ENCODE data around the gene RBM18. TPM values are rescaled to one million over a fixed set of nuclear protein-coding genes. Genes with fewer than 3 reads are reported as not detected.

The RBM18 gene
- polyA plus RNA-seq, 1 donor from 2014 or later = 48.8 TPM

DNA sequence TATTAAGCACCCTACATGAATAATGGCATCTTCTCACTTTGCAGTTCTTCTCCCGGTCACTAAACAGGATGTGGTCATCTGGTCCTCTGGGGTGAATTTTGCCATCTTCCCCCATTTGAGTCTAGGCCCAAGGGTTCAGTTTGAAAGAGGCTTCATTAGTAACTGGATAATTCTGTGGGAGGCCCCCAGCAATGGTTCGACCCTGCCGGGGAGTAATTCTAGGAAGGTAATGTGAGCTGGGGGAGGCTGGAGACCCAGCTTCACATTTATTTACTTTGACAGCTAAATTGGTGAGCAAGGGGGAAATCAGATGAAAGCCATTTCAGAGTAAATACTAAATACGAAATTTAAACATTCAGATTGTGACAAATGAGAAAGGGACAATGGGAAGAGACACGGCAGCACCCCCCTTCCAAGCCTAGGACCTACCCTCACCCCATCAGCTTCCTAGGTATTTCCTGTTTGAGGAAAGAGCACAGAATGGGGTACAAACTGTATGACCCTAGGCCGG, 31.8 kb downstream of the RBM18 start:
- H3K4me3 ChIP-seq (ENCODE audit: low read length) = no peak overlapping the region
- H3K9me2 ChIP-seq (ENCODE audit: insufficient read depth, low read length) = no peaks in the 10 kb centered on the region
- H3K27me3 ChIP-seq (ENCODE audit: insufficient read depth, low read depth, low read length) = peaks cover 64% of the 10 kb centered on the region
- no peak overlapping the region for H3K27ac ChIP-seq (ENCODE audit: low read length)
- H3K9me3 ChIP-seq (ENCODE audit: low read length) = no peaks in the 10 kb centered on the region
- H3K4me2 ChIP-seq (ENCODE audit: low read length) = no peak overlapping the region
- no peak overlapping the region for H3K9ac ChIP-seq (ENCODE audit: low read length)
- no peaks in the 10 kb centered on the region for H3F3A ChIP-seq (ENCODE audit: insufficient read depth, low read length, poor library complexity, severe bottlenecking)
- H3K79me2 ChIP-seq (replicated peaks; ENCODE audit: insufficient read depth, low read length) = no peaks in the 10 kb centered on the region
- no peaks in the 10 kb centered on the region for H3K36me3 ChIP-seq (ENCODE audit: insufficient read depth, low read length)
- H4K20me1 ChIP-seq (ENCODE audit: insufficient read depth) = no peaks in the 10 kb centered on the region
- no peak for TF ChIP-seq RAD21 (conservative IDR thresholded peaks at IDR 0.05)
- TF ChIP-seq, protein P1, sequence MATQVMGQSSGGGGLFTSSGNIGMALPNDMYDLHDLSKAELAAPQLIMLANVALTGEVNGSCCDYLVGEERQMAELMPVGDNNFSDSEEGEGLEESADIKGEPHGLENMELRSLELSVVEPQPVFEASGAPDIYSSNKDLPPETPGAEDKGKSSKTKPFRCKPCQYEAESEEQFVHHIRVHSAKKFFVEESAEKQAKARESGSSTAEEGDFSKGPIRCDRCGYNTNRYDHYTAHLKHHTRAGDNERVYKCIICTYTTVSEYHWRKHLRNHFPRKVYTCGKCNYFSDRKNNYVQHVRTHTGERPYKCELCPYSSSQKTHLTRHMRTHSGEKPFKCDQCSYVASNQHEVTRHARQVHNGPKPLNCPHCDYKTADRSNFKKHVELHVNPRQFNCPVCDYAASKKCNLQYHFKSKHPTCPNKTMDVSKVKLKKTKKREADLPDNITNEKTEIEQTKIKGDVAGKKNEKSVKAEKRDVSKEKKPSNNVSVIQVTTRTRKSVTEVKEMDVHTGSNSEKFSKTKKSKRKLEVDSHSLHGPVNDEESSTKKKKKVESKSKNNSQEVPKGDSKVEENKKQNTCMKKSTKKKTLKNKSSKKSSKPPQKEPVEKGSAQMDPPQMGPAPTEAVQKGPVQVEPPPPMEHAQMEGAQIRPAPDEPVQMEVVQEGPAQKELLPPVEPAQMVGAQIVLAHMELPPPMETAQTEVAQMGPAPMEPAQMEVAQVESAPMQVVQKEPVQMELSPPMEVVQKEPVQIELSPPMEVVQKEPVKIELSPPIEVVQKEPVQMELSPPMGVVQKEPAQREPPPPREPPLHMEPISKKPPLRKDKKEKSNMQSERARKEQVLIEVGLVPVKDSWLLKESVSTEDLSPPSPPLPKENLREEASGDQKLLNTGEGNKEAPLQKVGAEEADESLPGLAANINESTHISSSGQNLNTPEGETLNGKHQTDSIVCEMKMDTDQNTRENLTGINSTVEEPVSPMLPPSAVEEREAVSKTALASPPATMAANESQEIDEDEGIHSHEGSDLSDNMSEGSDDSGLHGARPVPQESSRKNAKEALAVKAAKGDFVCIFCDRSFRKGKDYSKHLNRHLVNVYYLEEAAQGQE (IDR thresholded peaks at IDR 0.05; ENCODE audit: borderline replicate concordance) = no peak
- TF ChIP-seq, protein P2, sequence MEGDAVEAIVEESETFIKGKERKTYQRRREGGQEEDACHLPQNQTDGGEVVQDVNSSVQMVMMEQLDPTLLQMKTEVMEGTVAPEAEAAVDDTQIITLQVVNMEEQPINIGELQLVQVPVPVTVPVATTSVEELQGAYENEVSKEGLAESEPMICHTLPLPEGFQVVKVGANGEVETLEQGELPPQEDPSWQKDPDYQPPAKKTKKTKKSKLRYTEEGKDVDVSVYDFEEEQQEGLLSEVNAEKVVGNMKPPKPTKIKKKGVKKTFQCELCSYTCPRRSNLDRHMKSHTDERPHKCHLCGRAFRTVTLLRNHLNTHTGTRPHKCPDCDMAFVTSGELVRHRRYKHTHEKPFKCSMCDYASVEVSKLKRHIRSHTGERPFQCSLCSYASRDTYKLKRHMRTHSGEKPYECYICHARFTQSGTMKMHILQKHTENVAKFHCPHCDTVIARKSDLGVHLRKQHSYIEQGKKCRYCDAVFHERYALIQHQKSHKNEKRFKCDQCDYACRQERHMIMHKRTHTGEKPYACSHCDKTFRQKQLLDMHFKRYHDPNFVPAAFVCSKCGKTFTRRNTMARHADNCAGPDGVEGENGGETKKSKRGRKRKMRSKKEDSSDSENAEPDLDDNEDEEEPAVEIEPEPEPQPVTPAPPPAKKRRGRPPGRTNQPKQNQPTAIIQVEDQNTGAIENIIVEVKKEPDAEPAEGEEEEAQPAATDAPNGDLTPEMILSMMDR (IDR thresholded peaks at IDR 0.05; ENCODE audit: poor library complexity, severe bottlenecking) = no peak
- TF ChIP-seq SMC3 (conservative IDR thresholded peaks at IDR 0.05; ENCODE audit: poor library complexity) = no peak
- no peak for TF ChIP-seq POLR2AphosphoS5 (IDR thresholded peaks at IDR 0.05)
- TF ChIP-seq EP300 (conservative IDR thresholded peaks at IDR 0.05; ENCODE audit: poor library complexity, severe bottlenecking) = no peak
- TF ChIP-seq TAF1 (IDR thresholded peaks at IDR 0.05; ENCODE audit: low read depth) = no peak
- TF ChIP-seq MXI1 (conservative IDR thresholded peaks at IDR 0.05; ENCODE audit: poor library complexity, severe bottlenecking) = no peak
- no peak for TF ChIP-seq EZH2 (IDR thresholded peaks at IDR 0.05; ENCODE audit: borderline replicate concordance, insufficient read depth, low read length, poor library complexity, severe bottlenecking)
- no peak overlapping the region for H2AFZ ChIP-seq (ENCODE audit: low read depth, low read length)

DNA sequence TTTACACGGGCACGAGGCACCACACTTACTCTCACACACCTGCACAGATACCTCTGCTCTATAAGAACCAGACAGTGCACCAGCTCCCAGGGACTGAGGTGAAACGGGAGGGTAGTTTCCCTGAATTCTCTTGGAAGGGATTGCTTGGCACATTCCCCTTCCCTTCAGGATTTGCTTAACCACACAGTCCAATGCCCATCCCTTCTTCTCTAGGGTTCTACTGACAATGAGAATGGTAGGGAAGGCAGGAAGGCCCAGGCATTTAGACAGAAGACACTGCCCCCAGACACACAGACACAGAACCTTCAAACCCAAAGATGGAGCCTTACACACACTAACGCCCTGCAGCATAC, 35.2 kb downstream of the RBM18 start:
- Histone ChIP-seq H3F3A (ENCODE audit: insufficient read depth, low read length, poor library complexity, severe bottlenecking) (no peaks in the 10 kb centered on the region), H2AFZ (ENCODE audit: low read depth, low read length) (no peak overlapping the region), H3K27ac (ENCODE audit: low read length) (no peak overlapping the region), H3K9me3 (ENCODE audit: low read length) (no peaks in the 10 kb centered on the region), H3K36me3 (ENCODE audit: insufficient read depth, low read length) (no peaks in the 10 kb centered on the region), H3K9ac (ENCODE audit: low read length) (no peak overlapping the region), H4K20me1 (ENCODE audit: insufficient read depth) (no peaks in the 10 kb centered on the region), H3K4me3 (ENCODE audit: low read length) (no peak overlapping the region), H3K79me2 (replicated peaks; ENCODE audit: insufficient read depth, low read length) (no peaks in the 10 kb centered on the region), H3K9me2 (ENCODE audit: insufficient read depth, low read length) (no peaks in the 10 kb centered on the region), H3K27me3 (ENCODE audit: insufficient read depth, low read depth, low read length) (peaks cover 95% of the 10 kb centered on the region), H3K4me2 (ENCODE audit: low read length) (no peak overlapping the region)
- TF ChIP-seq EP300 (conservative IDR thresholded peaks at IDR 0.05; ENCODE audit: poor library complexity, severe bottlenecking) (no peak), RAD21 (conservative IDR thresholded peaks at IDR 0.05) (no peak), MXI1 (conservative IDR thresholded peaks at IDR 0.05; ENCODE audit: poor library complexity, severe bottlenecking) (no peak), EZH2 (IDR thresholded peaks at IDR 0.05; ENCODE audit: borderline replicate concordance, insufficient read depth, low read length, poor library complexity, severe bottlenecking) (no peak), SMC3 (conservative IDR thresholded peaks at IDR 0.05; ENCODE audit: poor library complexity) (no peak), TAF1 (IDR thresholded peaks at IDR 0.05; ENCODE audit: low read depth) (no peak)
- TF ChIP-seq, protein P2 (IDR thresholded peaks at IDR 0.05; ENCODE audit: poor library complexity, severe bottlenecking) = no peak
- TF ChIP-seq, protein P1 (IDR thresholded peaks at IDR 0.05; ENCODE audit: borderline replicate concordance) = no peak
